ENCODE measurements around the gene USP20.

- TF ChIP-seq CTCF (IDR thresholded peaks at IDR 0.05) (no peak), POLR2A (IDR thresholded peaks at IDR 0.05) (no peak), POLR2AphosphoS5 (IDR thresholded peaks at IDR 0.05) (no peak), EP300 (IDR thresholded peaks at IDR 0.05) (no peak)
Observed at GRCh38 chr9:129914051-129914450, 78.8 kb downstream of the USP20 start.

Measured in upper lobe of left lung (tissue), 4 donors.